Glomerular visceral epithelial cell (primary cell): ENCODE results near the gene SFN.
"Not testable (repeated sequence)": the region's sequence is repeated elsewhere in the genome, so short reads cannot be mapped to it uniquely, and the experiment has no call there.

Experiments used
- DNase-seq: peaks from one replicate; pipeline ENCODE4 v3.0.0-alpha.2; 2016; ENCODE audit errors: extremely low spot score

The SFN gene

DNA sequence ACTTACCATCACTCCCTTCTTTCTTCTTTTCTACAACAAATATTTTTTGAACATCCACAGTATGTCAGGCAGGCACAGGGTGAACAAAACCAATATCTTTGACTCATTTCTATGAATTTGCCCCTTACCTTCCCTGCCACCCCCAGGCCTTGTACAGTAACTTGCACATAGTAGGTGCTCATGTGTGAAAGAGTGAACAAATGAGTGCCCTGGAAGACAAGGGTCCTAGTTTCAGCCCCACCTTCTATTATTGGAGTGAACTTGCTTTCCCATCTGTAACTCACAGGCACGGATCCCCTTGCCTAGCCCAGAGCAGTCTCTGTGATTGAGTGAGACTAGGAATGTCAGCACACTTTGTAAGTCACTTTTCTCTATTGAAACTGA is 23.6 kb upstream of the SFN start:
- DNase-seq = no peak

DNA sequence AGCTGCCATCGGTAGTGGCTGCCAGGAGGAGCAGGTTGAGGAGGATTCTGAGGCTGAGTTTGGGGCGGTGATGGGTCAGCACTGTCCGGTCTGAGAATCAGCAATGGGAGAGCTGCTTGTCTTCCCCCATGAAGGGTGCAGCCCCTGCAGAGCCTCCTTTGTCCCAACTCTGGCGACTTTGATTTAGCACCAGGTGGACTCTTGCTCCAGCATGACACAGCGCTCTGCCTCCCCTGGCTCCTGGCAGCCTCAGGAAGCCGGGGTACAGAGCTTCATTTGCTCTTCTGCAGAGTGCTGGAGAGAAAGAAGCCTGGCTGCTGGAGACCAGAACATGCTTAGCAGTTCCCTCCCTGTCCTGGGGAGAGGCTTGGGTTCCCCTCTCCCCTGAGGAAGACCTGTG is 23.2 kb upstream of the SFN start:
- no peak for DNase-seq

DNA sequence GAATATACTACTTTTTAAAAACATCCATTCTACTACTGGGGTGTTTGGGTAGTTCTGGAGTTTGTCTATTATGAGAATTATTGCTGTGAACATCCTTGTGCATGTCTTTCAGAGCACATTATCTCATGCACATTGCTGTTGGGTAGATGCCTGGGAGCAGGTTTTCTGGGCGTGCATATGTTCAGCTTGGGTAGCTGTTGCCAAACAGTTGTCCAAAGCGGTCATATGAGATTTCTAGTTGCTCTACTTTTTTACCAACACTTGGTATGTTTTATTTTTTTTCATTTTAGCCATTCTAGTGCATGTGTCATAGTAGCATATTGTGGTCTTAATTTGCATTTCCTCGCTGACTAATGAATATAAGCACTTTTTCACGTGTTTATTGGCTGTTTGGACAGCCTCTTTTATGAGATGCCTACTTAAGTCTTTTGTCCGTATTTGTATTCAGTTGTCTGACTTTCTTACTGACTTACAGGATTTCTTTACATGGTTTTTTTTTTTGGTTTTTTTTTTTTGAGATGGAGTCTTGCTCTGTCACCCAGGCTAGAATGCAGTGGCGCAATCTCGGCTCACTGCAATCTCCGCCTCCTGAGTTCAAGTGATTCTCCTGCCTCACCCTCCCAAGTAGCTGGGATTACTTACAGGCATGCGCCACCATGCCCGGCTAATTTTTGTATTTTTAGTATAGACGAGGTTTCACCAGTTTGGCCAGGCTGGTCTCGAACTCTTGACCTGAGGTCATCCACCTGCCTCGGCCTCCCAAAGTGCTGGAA is 18.3 kb upstream of the SFN start:
- DNase-seq = no peak

DNA sequence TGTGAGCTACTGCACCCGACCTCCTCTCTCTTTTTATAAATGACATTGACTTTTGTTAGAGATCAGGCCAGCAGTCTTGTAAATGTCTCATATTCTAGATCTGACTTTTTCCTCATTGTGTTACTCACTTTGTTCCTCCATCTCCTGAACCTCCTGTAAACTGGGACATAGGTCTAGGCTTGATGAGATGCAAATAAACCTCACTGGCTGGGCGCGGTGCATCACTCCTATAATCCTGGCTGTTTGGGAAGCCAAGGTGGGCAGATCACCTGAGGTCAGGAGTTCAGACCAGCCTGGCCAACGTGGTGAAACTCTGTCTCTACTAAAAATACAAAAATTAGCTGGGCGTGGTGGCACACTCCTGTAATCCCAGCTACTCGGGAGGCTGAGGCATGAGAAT is 15.1 kb upstream of the SFN start:
- not testable (repeated sequence) for DNase-seq

DNA sequence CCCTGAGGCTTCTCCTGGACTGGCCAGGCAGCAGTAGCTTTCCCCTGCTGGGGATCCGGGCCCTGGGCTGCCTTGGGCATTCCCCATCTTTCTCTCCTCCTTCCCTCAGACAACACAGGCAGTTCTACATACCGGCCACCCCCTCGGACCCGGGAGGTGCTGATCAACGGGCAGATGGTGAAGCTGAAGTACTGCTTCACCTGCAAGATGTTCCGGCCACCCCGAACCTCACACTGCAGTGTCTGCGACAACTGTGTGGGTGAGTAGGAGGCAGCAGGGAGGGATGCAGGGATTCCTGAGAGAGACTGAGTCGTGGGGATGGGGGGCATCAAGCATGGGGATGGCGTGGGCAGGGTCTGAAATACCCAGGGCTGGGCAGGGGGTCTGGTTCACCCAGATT is 14.4 kb upstream of the SFN start:
- DNase-seq = no peak

DNA sequence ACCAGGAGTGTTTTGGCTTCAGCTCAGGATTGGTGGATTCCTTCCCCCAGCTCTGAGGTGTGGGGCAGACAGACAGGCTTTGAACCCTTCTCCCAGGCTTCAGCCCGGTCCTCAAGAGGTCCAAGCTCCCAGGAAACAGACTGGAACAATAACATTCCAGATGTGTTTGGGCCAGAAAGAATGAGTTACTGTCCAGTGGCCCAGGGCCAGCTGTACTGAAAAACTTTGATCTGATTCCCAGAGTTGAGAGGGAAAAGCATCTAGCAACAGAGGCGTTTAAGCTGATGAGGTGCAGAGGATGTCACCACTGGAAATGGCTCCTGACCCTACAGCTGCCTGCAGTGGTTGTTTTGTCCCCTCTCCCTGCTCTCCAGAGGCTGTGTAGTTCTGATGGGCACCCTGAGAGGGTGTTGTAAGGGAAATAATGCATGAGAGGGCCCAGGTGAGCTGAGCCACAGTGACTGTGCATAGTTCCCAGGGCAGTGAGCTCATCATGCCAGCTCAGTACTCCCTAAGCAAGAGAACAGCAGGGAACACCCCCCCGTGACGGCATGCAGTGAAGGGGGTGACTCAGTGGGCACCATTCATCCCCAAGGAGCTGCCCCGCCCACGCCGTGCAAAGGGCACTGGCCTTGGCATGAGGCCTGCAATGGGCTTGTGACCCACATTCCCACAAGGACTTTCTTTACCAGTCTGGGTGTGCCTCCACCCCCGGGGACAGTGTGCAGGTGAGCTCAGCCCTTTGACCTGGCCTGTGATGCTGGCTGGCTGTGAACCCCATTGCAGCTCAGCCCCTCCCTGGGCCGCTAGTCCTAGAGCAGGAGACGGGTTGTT is 13.8 kb upstream of the SFN start:
- DNase-seq = peak; percentile 85

DNA sequence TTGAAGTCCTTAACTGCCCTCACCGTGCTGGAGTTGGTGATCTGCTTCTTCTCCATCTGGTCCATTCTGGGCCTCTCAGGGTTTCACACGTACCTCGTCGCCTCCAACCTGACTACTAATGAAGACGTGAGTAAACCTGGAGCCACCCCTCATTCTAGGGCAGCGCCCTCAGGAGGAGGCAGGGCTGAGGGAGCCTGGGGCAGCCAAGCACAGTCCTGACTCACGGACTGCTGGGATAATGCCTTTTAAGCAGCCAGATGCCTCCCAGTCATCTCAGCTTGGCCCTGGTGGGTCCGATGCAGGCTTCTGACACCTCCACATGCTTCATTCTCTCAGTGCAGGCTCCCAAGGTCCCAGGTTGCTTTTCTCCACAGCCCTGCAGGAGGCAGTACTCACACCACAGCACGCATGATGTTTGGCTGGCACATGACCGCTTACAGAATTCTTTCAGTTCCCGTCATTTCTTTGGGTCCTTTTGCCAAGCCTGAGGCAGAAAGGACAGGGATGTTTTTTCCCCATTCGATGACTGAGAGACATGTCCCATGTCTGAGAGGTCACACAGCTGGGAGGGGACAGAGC is 11.8 kb upstream of the SFN start:
- no peak for DNase-seq

DNA sequence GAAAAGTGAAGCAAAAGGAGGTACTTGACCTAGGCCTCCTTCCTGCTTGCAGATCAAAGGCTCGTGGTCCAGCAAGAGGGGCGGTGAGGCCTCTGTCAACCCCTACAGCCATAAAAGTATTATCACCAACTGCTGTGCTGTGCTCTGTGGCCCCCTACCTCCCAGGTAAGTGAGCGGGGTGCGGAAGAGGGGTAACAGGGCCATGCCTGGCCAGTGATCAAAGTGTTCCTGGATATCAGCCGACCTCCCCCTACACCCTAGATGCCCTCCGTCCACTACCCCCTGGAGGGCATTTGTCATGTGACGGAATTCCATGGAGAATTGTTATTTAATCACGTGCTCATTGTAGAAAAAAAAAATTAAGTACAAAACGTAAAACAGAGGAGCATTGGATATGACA is 10.2 kb upstream of the SFN start:
- DNase-seq = no peak

DNA sequence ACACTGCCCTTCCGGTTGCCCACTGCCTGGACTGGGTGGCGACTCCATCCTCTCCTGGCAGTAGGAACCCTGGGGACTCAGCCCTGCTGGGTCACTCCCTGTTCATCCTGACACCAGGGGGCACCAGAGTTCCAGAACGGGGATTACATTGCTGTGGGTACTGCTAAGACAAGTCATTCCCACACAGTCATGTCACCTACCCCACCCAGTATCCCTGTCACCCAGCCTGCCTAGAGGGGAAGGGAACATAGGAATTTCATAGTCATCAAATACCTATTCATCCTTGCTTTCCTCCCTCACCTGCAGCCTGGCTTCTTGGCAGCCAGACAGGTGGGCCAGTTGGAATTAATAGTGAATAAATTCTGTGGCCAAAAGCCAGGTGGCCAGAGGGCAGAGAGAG is 9.8 kb upstream of the SFN start:
- DNase-seq = peak; percentile 83

DNA sequence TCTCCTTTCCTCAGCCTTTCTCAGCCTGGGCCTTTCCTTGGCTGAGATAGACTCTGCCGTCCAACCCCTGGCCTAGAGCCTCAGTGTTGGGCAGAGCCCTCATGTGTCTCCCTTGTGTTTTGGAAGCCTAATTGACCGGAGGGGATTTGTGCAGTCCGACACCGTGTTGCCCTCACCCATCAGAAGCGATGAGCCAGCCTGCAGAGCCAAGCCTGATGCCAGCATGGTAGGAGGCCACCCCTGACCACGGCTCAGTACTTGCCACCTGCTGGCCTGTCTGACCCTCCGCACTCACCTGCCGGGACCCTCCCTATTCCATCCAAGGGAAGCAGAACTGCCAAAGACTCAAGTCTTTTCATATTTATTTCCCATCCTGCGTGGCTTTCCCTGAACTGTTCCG is 9.3 kb upstream of the SFN start:
- DNase-seq = no peak

DNA sequence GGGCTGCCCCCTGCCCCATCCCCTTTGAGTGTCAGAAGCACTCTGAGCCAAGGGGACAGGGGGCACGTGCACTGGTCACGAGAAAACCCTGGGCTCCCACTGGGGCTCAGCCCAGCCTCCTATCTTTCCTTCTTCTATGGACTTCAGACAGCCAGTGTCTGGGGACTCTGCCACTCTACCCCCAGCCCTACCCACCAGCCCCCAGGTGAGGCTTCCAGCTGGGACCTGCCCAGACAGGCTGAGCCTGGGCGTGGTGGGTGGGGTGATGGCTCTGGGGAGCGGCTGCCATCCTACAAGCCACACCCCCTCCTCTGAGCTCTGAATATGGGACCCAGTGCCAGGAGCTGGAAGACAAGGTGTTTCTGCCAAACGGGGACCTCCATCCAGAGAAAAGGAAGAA is 8.0 kb upstream of the SFN start:
- no peak for DNase-seq

DNA sequence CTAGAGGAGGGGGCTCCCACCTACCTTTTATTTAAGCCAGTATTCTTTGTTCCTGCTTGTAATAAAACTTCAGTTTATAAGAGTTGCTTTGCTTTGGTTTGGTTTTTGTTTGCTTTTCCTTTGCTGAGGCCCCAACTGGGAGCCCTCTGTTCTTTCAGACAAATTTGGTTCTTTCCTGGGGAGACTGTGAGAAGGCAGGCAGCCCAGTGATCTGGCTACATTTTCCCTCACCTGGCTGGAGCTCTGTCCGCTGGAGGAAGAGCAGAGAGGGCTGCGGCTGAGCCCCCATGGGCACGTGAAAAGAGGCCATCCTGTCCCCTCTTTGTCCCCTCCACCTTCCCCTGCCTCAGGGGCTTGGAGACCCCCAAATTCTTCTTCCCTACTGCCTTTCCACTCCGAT is 7.3 kb upstream of the SFN start:
- no peak for DNase-seq

DNA sequence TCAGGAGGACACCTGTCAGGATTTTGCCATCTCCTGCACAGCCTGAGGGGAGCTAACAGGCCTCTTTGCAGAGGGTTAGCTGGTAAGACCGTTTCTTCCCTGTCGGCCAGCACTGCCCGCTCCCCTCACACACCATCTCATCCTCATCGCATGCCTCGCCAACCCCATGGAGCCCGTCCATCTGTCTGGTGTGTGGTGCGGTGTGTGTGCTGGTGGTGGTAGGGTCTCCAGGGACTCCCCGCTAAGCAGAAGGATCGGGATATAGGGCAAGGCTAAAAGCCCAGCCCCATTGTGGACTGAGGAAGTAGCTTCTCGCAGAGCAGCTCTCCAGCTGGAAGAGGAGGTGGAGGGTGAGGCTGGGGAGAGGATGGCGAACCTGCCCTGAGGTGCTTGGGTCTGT is 6.8 kb upstream of the SFN start:
- no peak for DNase-seq

DNA sequence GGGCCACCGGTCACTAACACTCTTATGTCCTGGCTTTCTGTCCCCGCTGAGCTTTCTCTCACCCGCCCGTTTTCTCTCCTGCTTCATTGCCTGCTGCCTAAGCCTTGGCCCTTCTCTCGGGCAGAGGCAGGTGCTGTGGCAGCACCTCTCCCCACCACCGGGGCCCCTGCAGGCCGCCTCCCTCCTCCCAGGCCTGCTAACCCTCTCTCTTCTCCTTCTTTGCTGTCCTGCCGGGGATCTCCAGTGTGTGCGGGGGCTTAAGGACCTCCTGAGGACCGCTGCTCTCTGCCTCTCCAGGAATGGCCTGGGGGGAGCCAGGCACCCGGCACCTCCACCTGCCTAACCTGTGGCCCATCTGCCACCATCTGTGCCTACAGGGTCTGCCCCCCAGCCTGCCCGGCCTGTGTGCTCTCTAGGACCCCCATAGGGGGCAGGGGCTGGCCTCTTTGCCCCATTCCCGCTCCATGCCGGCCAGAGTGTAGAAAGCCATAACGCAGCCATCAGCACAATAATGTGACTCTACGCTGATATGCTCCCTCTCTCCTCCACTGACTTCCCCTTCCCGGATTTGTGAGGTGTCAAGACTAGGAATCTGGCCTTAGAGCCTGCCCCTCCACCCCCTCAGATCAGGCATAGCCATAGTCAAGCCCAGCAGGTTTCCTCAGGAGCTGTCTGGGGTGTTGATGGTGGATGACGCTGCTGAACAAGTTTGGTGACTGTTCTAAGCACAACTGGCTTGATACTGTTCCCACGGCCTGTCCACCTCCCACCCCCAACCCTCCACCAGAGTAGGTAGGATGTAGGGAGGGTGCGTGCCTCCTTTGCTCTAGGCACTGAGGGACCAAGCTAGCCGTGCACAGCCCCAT is 6.1 kb upstream of the SFN start:
- no peak for DNase-seq

DNA sequence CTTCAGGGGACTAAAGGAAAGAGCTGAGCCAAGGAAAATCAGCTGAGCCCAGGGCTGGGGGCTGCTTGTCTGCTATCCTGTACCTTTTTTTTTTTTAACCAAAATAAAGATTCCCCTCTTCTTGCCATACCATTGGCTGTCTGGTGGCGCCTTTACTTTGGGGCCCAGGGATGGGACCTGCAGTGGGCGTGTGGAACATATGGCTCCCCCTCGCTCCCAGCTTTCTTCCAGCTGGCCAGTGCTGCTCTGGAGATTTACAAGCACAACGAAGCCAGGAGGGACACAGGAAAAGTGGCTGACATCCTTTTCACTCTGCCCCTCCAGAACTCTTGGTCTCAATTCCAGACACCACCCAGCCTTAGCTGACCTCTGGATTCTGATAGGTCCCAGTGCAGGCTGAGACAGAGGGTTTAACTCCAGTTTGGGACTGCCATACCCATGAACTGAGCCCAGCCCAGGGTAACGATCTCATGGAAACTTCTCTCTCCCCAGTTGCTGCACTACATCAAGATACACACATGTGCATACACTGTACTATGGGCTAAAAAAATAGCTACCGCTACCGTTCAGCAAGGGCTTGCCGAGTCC is 5.4 kb upstream of the SFN start:
- no peak for DNase-seq

DNA sequence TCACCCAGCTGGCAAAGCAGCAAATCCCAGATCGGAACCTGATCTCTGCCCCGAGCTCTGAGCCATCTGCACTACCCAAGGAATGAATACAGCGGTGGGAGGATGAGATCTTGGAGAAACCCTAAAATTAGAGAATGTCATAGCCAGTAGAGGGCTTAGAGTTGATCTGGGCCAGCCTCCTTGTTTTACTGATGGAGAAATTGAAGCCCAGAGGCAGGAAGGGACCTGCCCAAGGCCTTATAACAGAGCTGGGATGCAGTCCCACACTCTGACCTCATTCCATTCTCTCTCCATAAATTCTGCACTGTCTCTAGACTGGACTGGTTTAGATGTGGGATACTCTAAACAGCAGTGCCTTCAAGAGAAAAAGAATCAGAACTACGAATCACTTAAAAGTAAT is 4.8 kb upstream of the SFN start:
- DNase-seq = no peak

DNA sequence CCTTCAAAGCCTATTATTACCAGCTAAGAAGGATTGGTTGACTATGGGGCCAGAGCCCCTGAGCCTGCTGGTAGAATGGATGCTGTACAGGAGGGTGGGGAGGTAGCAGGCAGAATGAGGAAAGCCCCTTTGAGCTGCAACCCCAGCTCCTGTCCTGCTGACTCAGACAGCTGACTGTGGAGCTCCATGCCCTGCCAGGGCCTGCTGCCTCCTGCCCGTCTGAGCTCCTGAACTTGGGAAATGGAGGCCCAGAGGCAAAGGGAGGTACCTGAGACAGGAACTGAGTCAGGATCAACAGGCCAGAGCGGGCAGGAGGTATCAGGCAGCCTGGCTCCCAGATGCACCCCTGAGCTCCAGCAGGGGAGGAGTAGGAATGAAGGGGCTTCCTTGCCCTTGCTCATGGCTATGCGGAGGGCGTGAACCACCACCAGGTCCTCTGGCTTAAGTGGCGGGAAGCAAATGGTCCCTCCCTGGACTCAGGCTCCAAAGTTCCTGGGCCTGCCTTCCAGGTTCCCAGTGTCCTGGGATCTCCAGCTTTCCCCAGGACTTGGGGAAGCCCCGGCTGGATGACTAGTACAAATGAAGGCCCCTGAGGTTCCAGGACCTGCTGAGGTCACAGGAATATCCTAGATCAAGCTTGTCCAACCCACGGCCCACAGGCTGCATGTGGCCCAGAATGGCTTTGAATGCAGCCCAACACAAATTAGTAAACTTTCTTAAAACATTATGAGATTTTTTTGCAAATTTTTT is 3.9 kb upstream of the SFN start:
- peak; percentile 28 for DNase-seq

DNA sequence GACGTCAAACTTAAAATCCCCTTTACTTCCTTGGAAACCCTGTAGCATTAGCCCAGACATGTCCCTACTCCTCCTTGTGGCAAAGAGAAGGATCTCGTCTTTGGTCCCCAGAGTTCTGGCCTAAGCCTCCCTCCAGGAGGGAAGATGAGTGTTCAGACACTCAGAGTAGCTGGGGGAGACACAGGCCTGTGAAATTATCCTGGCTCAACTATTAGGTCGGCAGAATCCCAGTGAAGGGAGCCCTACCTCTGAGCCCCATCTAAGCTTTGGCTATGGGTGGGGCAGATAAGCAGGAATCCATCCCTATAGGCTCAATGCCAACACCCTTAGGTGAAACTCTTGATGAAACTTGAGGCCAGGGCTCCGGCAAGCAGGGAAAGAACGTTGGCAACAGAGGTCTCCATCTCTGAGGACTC is 1.7 kb upstream of the SFN start:
- peak; percentile 22 for DNase-seq

DNA sequence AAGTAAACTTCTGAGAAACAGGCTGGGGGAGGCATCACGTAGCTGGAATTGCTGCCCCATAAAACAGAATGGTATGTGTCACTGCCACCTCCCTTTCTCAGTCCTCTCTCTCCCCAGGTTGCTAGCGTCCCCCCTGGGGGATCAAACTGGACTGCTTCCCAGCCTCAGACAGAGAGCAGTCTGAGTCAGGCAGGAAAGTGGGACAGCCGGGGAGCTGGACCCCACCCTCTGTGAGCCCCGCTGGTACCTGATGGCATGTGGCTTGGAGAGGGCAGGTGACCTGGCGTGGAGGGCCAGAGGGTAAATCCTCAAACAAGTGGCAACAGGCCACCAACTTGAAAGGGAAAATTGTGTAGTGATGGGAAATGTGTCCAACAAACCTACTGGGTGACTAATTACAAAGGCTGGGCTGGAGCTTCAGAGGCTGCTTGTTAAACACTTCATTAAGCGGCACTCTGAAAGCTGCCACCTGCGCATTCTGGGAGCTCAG is 1.0 kb upstream of the SFN start:
- DNase-seq = peak; percentile 30

DNA sequence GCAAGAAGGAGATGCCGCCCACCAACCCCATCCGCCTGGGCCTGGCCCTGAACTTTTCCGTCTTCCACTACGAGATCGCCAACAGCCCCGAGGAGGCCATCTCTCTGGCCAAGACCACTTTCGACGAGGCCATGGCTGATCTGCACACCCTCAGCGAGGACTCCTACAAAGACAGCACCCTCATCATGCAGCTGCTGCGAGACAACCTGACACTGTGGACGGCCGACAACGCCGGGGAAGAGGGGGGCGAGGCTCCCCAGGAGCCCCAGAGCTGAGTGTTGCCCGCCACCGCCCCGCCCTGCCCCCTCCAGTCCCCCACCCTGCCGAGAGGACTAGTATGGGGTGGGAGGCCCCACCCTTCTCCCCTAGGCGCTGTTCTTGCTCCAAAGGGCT is 732 bp downstream of the SFN start:
- DNase-seq = no peak
